Keratinocyte (primary cell): ENCODE measurements around the gene GPN3. TPM values are rescaled to one million over a fixed set of nuclear protein-coding genes. Genes with fewer than 3 reads are reported as not detected.
A peak's percentile ranks its signal among the peaks of the same experiment; 100 is the strongest.

Experiments used
- DNase-seq: peaks from one replicate; pipeline ENCODE4 v3.0.0-alpha.2; 2011; ENCODE audit warnings: low read depth, missing footprints, low spot score
- FAIRE-seq: peaks from 2 replicates; lab custom pipeline; 2011; peaks lifted over from hg19 to GRCh38; lab: Jason Lieb, UNC
- H2AFZ ChIP-seq: 2 replicates; pipeline ENCODE4 v1.6.0; 2012; ENCODE audit warnings: low read length, control low read depth, inconsistent platforms; ENCODE audit not compliant: control insufficient read depth
- H3K27ac ChIP-seq: 2 replicates; pipeline ENCODE4 v1.5.1; 2011; ENCODE audit warnings: low read length; ENCODE audit not compliant: control insufficient read depth, insufficient read depth
- H3K27me3 ChIP-seq: 3 replicates; pipeline ENCODE4 v1.6.0; 2011; ENCODE audit warnings: low read length; ENCODE audit not compliant: control insufficient read depth, insufficient read depth; ENCODE audit errors: extremely low read depth
- H3K36me3 ChIP-seq, 2 experiments: 2 replicates in 1 of 2; 3 replicates in 1 of 2; pipeline ENCODE4 v1.5.1; 2011; ENCODE audit warnings: low read length in 2 of 2, mild to moderate bottlenecking in 1 of 2; ENCODE audit not compliant: control insufficient read depth in 2 of 2, insufficient read depth in 2 of 2; ENCODE audit errors: extremely low read depth in 1 of 2
- H3K4me1 ChIP-seq: 3 replicates; pipeline ENCODE4 v1.5.1; 2011; ENCODE audit warnings: low read length; ENCODE audit not compliant: control insufficient read depth, insufficient read depth; ENCODE audit errors: extremely low read depth
- H3K4me2 ChIP-seq: 3 replicates; pipeline ENCODE4 v1.6.0; 2011; ENCODE audit warnings: low read depth, low read length; ENCODE audit not compliant: control insufficient read depth, insufficient read depth; ENCODE audit errors: extremely low read depth
- H3K4me3 ChIP-seq, 3 experiments: fragments of 200-600 bp in 1 of 3; sonication (generic) in 1 of 3; 2 replicates in 2 of 3; 3 replicates in 1 of 3; pipeline ENCODE4 v1.5.1; 2011 to 2016; ENCODE audit warnings: low read length in 3 of 3, mild to moderate bottlenecking in 3 of 3, control low read depth in 2 of 3, inconsistent platforms in 1 of 3, low read depth in 1 of 3, mixed read lengths in 1 of 3, mixed run types in 1 of 3, moderate library complexity in 1 of 3; ENCODE audit not compliant: control insufficient read depth in 2 of 3, insufficient read depth in 2 of 3; ENCODE audit errors: extremely low read depth in 1 of 3
- H3K79me2 ChIP-seq: 2 replicates; pipeline ENCODE4 v1.6.0; 2012; ENCODE audit warnings: low read length; ENCODE audit not compliant: control insufficient read depth, insufficient read depth
- H3K9ac ChIP-seq: 3 replicates; pipeline ENCODE4 v1.6.0; 2011; ENCODE audit warnings: low read length; ENCODE audit not compliant: control insufficient read depth, insufficient read depth; ENCODE audit errors: extremely low read depth
- H3K9me1 ChIP-seq: 3 replicates; pipeline ENCODE4 v1.6.0; 2011; ENCODE audit warnings: low read length; ENCODE audit not compliant: control insufficient read depth, insufficient read depth; ENCODE audit errors: extremely low read depth
- H3K9me3 ChIP-seq: 2 replicates; pipeline ENCODE4 v1.5.1; 2012; ENCODE audit warnings: low read depth, low read length; ENCODE audit not compliant: control insufficient read depth
- H4K20me1 ChIP-seq: 3 replicates; pipeline ENCODE4 v1.6.0; 2011; ENCODE audit warnings: low read length; ENCODE audit not compliant: control insufficient read depth, insufficient read depth; ENCODE audit errors: extremely low read depth
- EZH2 ChIP-seq: IDR thresholded peaks from one replicate; pipeline ENCODE4 v1.6.1; 2012; ENCODE audit warnings: inconsistent platforms, mild to moderate bottlenecking, low read length, moderate library complexity
- dilution Hi-C: fragments of 300-500 bp; cut with MboI; formaldehyde crosslinking; loops from one replicate; pipeline ENCODE4 v1.7.0; 2020; ENCODE audit warnings: low sequenced_read_pairs; ENCODE audit not compliant: extremely low pct_ligation_motif_present
- polyA plus RNA-seq, 5 experiments: library from polyadenylated mRNA; depleted of rRNA in 3 of 5; stranded (reverse) in 3 of 5; stranded (forward) in 1 of 5; unstranded in 1 of 5; fragments of >200 nt; gene quantifications; 1 replicate in 1 of 5; 2 replicates in 3 of 5; 3 replicates in 1 of 5; pipeline versions ENCODE4 v1.2.1 to v1.2.3, GENCODE V29; 2011 to 2012; ENCODE audit warnings: missing spikeins in 2 of 5, low read depth in 1 of 5, low replicate concordance in 1 of 5
- TF ChIP-seq, protein P1 (sequence below), 3 experiments: IDR thresholded peaks in 1 of 3; conservative IDR thresholded peaks in 1 of 3; optimal IDR thresholded peaks in 1 of 3; 2 replicates in 2 of 3; 3 replicates in 1 of 3; pipeline versions ENCODE3 to v1.5.1; 2011; ENCODE audit warnings: low read length in 3 of 3, mild to moderate bottlenecking in 3 of 3, moderate library complexity in 2 of 3, control low read depth in 1 of 3, inconsistent platforms in 1 of 3; ENCODE audit not compliant: insufficient read depth in 2 of 3; ENCODE audit errors: extremely low read depth in 1 of 3

GPN3 gene
- polyA plus RNA-seq, 1 donor (not counting 4 experiments of a cell fraction or from before 2014, with no cell fraction given), result 35.5 TPM

DNA sequence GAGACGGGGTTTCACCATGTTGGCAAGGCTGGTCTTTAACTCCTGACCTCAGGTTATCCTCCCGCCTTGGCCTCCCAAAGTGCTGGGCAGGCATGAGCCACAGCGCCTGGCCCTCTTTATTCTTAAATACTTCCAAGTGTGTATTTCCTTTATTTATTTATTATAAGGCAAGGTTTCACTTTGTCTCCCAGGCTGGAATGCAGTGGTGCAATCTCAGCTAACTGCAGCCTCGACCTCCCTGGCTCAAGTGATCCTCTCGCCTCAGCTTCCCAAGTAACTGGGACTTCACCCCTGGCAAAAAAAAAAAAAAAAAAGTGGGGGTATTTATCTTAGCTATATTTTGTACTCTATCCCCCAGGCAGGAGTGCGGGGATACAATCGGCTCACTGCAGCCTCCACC is 7.4 kb upstream of the GPN3 start:
- DNase-seq (no peak), FAIRE-seq (no peak)
- no peak for TF ChIP-seq EZH2
- TF ChIP-seq, protein P1, sequence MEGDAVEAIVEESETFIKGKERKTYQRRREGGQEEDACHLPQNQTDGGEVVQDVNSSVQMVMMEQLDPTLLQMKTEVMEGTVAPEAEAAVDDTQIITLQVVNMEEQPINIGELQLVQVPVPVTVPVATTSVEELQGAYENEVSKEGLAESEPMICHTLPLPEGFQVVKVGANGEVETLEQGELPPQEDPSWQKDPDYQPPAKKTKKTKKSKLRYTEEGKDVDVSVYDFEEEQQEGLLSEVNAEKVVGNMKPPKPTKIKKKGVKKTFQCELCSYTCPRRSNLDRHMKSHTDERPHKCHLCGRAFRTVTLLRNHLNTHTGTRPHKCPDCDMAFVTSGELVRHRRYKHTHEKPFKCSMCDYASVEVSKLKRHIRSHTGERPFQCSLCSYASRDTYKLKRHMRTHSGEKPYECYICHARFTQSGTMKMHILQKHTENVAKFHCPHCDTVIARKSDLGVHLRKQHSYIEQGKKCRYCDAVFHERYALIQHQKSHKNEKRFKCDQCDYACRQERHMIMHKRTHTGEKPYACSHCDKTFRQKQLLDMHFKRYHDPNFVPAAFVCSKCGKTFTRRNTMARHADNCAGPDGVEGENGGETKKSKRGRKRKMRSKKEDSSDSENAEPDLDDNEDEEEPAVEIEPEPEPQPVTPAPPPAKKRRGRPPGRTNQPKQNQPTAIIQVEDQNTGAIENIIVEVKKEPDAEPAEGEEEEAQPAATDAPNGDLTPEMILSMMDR (optimal IDR thresholded peaks at IDR 0.05 in 1 of 3, IDR thresholded peaks at IDR 0.05 in 1 of 3, conservative IDR thresholded peaks at IDR 0.05 in 1 of 3; ENCODE audit: extremely low read depth in 1 of 3, insufficient read depth in 2 of 3, low read length in 3 of 3), result no peak
- no peak overlapping the region for H3K4me2 ChIP-seq
- H4K20me1 ChIP-seq, result no peaks in the 10 kb centered on the region
- H3K36me3 ChIP-seq, result peaks cover 0 to under 1% of the 10 kb centered on the region in 2 experiments
- no peak overlapping the region for H3K9ac ChIP-seq
- H3K9me3 ChIP-seq, result no peaks in the 10 kb centered on the region
- no peaks in the 10 kb centered on the region for H3K9me1 ChIP-seq
- H3K79me2 ChIP-seq, result no peaks in the 10 kb centered on the region
- no peaks in the 10 kb centered on the region for H3K4me1 ChIP-seq
- no peaks in the 10 kb centered on the region for H3K27me3 ChIP-seq
- dilution Hi-C loops, result no loop called here
- no peak overlapping the region for H3K27ac ChIP-seq
- H2AFZ ChIP-seq, result no peak overlapping the region
- H3K4me3 ChIP-seq, result no peak overlapping the region

DNA sequence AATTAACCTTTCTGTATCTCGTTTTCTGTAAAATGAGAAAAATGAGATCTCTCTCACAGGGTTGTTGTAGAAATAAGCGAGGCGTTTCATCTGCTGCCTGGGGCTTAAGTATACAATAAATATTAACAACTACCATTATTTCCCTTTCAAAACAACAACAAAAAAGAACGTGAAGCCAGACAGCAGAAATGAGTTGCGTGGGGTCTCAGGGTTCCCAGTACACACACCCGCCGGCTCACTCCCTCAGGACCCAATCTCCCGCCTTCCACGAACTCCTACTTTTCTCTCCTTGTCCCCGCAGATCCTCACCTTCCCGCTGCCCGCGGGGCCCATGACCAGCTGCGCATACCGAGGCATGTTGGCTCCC is 227 bp downstream of the GPN3 start:
- FAIRE-seq (no peak), DNase-seq (no peak)
- Histone ChIP-seq H2AFZ (peak overlapping the region; percentile 80), H3K9ac (peak overlapping the region; percentile 85), H3K9me1 (no peaks in the 10 kb centered on the region), H3K4me2 (peak overlapping the region; percentile 98), H3K36me3 (peaks cover 3 to 8% of the 10 kb centered on the region in 2 experiments), H3K27ac (peak overlapping the region; percentile 88), H3K4me3 (peak overlapping the region; percentile 51 to 79 (median 73)), H3K4me1 (peaks cover 10% of the 10 kb centered on the region), H3K27me3 (no peaks in the 10 kb centered on the region), H3K79me2 (peaks cover 21% of the 10 kb centered on the region), H3K9me3 (no peaks in the 10 kb centered on the region), H4K20me1 (no peaks in the 10 kb centered on the region)
- no peak for TF ChIP-seq EZH2
- TF ChIP-seq, protein P1 (optimal IDR thresholded peaks at IDR 0.05 in 1 of 3, IDR thresholded peaks at IDR 0.05 in 1 of 3, conservative IDR thresholded peaks at IDR 0.05 in 1 of 3; ENCODE audit: extremely low read depth in 1 of 3, insufficient read depth in 2 of 3, low read length in 3 of 3), result no peak
- dilution Hi-C loops, result no loop called here
